G401.6 (cell line): Measurements from ENCODE around the gene ENO1.

Experiments
- FAIRE-seq: peaks from 2 replicates; lab custom pipeline; 2012; peaks lifted over from hg19 to GRCh38; lab: Jason Lieb, UNC

The ENO1 gene

DNA sequence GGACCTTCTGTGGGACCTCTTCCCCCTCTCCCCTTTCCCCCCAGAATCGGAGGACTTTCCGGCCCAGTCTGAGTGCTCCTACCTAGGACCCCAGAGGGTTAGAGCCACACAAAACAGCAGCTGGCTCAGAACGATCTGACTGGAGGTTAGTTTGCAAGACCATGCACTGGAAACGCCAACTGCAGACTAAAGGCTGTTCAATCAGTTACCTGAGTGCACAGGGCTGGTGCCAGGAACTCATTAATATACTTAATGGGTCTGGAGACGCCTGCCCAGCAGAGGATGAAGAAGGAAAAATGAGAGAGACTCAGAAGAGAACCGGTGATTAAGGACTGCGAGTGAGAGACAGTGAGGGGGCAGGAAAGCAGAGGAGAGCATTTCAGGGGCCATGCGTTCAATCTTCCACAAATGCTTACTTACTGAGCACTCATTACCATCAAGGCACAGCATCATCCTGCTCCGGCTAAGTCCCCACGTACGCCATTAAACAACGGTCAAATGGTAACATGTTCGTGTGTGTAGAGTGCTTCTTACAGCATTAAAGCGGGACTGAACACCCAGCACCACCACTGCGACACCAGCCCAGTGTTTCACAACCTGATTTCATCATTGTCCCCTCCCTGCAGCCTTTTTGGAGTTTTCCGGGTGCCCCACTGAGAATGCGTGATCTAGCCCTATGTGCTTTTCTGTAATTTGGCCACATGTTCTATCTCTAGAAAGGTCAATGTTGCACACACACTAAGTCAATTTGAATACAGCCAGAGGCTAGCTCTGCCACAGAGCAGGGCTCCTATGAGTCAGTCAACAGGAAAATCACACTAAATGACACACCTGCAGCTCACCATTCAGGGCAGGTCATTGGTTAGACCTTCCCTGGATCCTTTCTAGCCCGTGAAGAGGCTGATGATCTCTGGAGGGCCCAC is 7.6 kb downstream of the ENO1 start:
- FAIRE-seq = no peak

DNA sequence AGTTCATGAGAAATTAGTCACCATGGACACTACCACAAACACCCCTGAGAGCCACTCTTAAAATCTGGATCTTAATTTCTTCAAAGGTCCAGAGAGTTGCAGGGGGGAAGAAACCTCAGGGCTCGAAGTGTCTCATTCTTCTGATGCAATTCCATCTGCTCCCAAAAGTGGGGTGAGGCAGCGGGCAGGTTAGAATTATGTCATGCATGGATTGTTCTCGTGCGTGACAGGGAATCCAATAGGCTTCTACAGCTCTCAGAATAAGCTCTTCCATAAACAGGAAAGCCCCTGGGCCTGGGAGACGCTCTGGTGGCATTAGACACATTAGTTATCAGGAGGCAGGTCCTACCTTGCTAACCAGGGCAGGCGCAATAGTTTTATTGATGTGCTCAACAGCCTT is 8.4 kb downstream of the ENO1 start:
- no peak for FAIRE-seq

DNA sequence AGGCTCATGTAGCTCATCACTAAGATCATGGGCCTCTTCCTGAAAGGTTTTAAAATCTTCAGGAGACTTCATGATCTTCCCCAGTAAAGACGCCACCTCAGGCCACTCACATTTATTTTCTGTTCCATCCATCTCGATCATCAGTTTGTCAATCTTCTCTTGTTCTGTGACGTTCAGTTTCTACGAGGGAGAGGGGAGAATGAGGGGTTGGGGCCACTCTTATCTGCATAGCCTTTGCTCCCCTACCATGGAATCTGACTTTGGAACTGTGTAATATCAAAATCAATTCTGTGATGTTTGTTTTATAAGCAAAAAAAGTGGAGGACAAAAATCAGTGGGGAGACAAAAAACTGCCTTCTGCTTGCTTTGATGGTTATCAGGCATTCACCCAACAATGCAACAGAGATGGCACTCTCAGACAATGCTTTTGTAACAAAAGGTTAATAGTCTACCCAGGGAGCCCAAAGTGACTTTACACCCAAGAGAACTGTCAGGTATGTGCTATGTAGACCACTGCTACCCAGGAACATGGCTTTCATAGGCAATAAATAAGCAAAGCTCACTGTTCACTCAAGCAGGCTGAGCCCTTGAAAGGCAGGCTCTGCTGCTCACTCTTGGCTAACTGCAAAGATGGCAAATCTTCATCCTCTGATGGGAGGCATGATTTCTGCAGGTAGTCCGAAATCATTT is 10.5 kb downstream of the ENO1 start:
- FAIRE-seq = no peak

DNA sequence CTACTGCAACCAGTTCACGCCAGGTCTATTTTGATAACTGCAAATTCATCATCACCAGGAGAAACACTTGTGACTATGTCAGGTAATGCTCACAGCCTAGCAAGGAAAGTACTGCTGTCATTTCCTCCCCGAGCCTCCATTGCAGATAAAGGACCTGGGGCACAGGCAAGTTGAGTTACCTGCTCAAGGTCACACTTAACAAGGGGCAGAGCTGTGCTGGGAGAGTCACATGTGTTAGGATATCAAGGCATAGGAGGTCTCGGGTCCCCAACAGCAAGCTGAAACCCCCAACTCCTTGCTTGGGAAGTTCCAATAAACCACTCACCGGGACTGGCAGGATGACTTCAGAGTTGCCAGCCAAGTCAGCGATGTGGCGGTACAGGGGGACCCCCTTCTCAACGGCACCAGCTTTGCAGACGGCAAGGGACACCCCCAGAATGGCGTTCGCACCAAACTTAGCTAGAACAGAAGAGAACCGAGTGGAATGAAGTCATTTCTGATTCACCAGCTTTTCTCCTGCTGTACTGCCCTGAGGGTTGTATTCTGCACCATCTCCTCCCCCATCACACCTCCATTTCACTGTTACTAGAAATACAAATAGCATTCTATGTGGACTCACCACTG is 11.6 kb downstream of the ENO1 start:
- no peak for FAIRE-seq

DNA sequence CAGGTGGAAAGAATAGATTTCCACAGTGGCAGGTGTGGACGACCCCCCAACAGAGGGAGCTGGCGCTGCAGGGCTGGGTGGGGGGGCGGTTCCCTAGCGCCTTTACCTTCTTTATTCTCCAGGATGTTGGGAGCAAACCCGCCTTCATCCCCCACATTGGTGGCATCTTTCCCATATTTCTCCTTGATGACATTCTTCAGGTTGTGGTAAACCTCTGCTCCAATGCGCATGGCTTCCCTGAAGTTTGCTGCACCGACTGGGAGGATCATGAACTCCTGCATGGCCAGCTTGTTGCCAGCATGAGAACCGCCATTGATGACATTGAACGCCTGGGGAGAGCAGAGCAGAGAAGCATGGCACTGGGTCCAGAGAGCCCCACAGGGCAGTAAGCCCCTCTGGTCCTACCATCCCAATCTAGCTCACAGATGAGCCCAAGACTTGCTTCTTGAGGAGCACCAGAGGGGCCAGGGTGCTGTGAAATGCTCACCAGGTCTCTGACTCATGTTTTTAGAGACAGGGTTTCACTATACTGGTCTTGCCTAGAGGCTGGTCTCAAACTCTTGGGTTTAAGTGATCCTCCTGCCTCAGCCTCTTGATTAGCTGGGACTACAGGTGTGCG is 12.2 kb downstream of the ENO1 start:
- FAIRE-seq = no peak

DNA sequence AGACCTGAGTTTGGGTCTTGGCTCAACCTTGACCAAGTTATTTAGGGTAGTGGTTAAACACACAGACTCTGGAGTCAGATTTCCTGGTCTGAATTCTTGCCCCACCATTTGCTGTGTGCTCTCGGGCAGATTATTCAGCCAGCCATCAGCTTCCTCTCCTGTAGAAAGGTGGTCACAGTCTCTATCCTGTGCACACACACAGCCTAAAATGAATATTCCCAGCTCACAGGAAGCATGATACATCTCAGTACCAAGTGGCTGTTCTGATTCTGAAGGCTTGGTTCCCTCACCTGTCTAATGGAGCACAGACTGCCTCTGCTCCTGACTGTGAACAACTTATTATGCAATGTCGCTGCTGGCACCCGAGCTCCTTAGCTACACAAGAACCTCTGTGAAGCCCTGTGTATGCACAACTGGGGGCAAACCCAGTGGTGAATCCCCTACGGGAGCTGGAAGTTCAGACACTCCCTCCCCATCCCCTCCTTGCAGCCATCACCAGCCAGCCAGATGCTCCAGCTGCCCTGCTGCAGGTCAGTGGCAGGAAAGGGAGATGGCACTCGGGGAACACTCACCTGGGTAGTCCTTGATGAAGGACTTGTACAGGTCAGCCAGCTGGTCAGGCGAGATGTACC is 13.7 kb downstream of the ENO1 start:
- FAIRE-seq = no peak

DNA sequence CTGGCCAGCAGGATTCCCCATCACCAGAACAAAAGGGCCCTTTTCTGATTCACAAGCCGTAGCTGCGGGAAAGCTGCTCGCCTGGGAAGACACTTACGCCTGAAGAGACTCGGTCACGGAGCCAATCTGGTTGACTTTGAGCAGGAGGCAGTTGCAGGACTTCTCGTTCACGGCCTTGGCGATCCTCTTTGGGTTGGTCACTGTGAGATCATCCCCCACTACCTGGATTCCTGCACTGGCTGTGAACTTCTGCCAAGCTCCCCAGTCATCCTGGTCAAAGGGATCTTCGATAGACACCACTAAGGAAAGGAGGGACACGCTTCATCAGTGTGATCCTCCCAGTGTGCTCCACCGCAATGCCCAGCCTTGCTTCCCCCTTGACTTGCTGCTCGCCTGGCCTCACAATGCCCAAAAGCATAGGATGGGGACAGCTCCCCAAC is 14.7 kb downstream of the ENO1 start:
- no peak for FAIRE-seq

DNA sequence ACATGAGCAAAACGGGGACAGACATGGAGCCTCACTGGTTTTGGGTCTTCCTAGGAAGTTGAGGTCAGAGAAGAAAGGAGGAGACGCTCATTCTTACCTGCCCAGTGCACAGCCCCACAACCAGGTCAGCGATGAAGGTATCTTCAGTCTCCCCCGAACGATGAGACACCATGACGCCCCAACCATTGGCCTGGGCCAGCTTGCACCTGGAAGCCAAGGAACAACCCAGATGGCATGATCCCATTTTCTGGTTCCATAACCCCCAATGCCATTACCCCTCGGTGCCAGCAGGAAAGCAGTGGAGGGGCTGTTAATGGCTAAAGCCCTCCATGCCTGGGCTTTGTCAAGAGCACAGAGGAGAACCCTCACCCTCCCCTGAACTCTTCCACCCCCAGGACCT is 15.3 kb downstream of the ENO1 start:
- no peak for FAIRE-seq

DNA sequence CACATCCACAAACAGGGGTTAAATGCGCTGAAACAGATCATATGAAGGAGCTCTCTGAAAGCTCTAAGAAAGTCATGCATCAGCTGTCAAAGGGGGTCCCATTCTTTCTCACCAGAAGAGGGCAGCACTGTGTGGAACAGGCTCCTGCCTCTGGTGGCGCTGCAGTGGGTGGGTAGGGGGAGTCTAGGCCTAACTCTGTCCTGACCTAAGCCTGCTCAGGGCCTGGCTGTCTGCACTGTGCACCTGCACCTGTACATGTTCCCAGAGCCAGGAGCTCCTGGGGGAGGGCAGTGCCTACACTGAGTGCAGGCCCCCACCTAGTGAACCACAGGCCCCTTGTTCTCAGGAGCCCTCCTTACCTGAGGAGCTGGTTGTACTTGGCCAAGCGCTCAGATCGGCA is 16.0 kb downstream of the ENO1 start:
- peak; percentile 45 for FAIRE-seq

DNA sequence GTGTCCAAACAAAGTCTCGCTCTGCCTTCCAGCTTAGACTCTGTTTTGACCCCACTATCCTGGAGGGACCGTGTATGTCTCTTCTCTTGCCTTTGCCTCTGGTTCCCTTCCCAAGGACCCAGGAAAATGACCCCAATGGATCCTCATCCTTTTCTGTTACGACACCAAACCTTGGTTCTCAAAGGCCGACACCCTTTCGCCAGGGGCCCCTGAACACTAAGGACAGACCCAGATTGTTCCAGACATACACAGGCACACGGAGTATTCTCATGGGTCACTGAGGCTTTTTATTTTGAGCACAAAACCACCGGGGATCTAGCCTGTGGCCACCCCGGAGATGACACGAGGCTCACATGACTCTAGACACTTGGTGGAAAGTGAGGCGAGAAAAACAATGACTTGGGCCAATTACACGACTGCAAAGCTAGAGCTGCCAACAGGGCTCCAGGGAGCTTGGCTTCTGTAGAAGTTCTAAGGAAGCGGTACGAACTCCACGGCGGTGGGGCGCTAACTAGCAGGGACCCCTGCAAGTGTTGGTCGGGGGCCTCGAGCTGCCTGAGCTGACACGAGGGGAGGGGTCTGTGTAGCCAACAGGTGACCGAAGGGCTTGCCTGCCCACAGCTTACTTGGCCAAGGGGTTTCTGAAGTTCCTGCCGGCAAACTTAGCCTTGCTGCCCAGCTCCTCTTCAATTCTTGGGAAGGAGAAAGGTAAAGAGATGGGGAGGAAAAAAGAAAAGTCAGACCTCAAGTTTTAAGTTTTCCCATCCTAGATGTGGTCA is 17.6 kb downstream of the ENO1 start:
- FAIRE-seq = no peak

DNA sequence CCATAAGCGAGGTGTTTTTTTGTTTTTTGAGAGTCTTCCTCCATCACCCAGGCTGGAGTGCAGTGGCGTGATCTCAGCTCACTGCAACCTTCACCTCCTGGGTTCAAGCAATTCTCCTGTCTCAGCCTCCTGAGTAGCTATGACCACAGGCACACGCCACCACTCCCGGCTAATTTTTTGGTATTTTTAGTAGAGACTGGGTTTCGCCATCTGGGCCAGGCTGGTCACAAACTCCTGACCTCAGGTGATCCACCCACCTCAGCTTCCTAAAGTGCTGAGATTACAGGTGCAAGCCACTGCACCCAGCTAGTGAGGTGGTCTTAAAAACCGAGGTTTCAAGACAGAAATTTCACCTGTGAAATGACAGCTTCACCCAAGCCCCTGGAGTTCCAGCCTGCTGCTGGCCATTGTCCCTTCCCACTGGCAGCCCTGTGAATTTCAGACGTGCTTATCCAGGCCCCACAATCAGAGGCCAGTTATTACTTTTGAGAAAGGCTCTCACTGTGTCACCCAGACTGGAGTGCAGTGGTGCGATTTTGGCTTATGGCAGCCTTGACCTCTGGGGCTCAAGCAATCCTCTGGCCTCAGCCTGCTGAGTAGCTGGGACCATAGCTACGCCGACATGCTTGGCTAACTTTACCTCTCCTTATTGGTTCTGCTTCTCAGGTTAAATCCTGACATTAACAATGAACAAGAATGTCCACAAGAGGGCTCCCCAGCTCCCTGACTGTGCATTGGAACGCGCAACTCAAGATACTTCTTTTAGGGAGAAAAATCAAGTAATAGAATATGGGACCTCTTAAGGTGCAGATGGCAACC is 19.4 kb downstream of the ENO1 start:
- FAIRE-seq = peak; percentile 93

DNA sequence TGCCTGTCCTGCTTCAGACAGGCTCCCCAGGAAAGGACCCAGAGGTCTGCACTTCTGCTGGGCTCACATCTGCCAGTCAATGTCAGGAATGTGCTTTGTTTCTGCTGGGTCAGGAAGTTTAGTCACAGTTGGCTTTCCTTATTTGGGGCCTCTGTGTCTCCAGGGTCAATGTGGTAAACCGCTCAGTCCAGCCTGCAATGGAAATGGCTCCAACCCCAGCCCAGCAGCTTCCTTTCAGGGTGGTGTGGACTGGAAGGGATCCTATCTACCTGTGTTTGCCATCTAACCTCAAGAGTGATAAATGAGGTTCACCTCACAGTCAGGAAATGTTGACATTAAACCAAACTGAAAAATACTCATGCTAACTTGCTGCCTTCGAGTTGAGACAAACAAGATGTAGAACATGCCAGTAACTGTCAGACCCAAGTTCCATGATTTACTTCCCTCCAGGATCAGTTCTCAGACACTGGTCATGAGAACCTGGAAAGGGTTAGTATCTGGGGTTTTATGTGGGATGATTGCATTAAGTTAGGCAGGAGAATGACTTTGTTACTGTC is 20.3 kb downstream of the ENO1 start:
- peak; percentile 53 for FAIRE-seq

DNA sequence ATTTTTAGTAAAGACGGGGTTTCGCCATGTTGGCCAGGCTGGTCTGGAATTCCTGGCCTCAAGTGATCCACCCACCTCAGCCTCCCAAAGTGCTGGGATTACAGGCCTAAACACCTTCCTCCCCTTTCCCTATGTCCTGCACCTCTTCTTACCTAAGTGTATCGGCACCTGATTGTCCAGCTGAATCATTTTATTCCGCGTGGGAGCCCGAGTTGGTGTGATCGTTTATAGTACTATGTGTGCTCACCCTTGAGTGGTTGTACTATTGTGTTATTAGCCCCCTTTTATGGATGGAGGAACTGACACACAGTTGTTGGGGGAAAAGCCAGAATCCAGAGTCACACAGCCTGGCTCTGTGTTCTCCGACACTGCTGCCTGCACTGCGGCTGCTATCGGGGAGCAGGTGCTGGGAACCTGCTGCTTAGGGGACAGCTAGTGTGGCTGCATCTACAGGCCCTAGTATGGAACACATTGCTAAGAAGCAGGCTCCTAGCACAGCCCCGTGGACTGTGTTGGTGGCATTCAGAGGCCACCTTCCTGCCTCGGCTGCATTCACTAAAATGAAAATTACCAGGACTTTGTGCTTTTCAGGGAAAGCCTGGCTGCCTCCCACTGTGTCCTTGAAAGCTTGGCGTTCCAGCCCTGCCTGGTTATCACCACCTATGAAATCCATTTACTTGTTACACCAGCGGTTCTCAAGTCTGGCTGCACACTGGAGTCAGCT is 21.6 kb downstream of the ENO1 start:
- FAIRE-seq = peak; percentile 80

DNA sequence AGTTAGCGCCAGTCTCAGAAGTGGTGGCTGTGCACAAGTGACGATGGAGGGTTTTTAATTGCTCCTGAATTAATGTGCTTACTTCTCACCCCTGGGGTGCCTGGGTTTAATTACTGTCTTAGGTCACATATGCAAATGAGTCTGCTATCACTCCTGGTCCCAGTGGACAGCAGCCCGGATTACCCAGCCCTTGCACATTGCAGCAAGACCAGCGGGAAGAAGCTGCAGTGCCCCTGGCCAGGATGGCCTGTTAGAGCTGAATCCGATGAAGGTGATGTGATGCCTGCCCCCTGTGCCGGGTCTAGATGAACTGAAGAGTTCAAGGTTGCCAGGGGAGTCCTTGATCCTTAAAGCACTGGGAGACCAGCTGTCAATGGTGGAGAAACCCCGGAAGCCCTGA is 24.2 kb downstream of the ENO1 start:
- FAIRE-seq = no peak

DNA sequence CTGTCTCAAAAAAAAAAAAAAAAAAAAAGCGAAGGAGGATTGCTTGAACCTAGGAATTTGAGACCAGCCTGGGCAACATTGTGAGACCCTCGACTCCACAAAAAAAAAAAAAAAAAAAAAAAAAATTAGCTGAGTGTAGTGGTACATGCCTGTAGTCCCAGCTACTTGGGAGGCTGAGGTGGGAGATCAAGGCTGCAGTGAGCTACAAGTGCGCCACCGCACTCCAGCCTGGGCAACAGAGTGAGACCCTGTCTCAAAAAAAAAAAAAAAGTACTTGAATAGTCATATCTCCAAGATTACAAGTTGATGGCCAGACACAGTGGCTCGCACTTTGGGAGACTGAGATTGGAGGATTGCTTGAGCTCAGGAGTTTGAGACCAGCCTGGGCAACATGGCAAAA is 27.4 kb downstream of the ENO1 start:
- FAIRE-seq = no peak

DNA sequence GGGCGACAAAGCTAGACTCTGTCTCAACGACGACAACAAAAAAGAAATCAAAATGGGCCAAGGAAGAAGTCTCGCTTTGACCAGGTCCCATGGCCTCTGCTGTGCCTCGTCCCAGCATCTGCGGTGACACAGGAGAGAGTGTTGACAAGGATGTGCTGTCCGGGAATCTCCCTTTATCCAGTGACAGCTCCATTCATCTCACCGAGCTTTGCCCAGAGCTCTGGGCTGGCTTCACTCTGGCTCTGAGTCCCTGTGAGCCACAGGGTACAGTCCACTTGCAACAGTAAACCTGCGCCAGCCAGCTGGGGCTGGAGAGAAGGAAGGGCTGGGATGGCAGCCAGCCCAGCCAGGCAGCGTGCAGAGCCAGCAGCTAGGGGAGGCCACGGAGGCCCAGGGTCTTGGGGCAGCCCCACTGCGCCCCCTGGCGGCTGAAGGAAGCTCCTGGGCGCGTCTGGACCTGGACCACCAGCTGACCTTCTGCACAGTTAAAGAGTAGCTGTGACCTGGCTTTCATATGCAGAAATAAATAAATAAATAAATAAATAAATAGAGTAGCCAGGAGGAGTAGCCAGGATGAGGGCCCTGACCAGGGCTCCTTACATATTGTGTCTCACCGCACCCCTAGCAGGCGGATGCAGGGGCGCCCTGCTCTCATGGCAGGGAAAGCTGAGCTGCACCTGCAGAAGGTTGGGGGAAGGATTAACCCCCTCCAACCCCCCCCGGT is 29.7 kb downstream of the ENO1 start:
- peak; percentile 82 for FAIRE-seq

DNA sequence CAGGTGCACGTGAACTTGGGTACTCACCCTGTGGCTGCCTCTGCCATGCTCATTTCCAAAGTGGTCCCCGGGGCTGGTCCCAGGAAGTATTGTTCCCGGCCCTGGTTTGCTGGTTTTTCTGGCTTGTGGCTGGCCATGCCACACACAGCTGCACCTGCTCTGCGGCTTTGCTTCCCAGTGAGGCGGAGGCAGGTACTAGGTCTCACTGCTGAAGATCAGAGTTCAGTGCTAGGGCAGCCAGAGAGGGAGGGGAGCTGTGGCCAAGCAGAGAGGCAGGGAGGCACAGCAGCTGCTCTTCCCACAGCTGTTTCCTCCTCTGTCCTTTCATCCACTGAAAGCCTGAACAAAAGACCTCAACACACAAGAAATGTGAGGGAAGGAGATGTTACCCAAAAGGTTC is 30.5 kb downstream of the ENO1 start:
- no peak for FAIRE-seq

DNA sequence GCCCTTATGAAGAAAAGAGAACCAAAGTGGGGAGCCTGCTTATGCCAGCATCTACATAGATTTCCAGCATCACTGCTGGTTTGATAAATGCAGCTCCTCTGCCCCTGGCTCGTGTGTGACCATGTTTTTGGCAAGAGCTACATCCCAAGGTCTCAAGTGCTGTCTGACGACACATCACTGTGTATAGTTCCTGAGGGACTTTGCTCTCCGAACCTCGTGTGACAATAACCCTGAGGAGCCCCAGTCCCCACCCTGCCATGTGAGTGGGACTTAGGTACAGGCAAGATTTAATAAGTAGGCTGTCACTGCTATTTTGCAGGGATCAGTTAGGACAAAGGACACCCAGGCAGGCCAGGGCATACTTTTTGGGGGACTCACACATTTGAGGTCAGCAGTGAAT is 32.2 kb downstream of the ENO1 start:
- no peak for FAIRE-seq
